ENCODE data around the gene MBOAT1. TPM values are rescaled to one million over a fixed set of nuclear protein-coding genes. Genes with fewer than 3 reads are reported as not detected.

MBOAT1 gene
- total RNA-seq, 1 donor from 2014 or later: 10.9 TPM

- no peak for DNase-seq (ENCODE audit: low read depth)
- no peak for TF ChIP-seq CTCF (conservative IDR thresholded peaks at IDR 0.05; ENCODE audit: low read depth, low read length)
- H3K4me3 ChIP-seq (ENCODE audit: low read depth, low read length): no peak overlapping the region
Observed at GRCh38 chr6:20137837-20138236, 74.4 kb downstream of the MBOAT1 start.

GRCh38 chr6:20137240-20137639 lies 75.0 kb downstream of the MBOAT1 start:
- no peak overlapping the region for H3K4me3 ChIP-seq (ENCODE audit: low read depth, low read length)
- TF ChIP-seq CTCF (conservative IDR thresholded peaks at IDR 0.05; ENCODE audit: low read depth, low read length): no peak
- DNase-seq (ENCODE audit: low read depth): no peak

- no peak overlapping the region for H3K4me3 ChIP-seq (ENCODE audit: low read depth, low read length)
- no peak for TF ChIP-seq CTCF (conservative IDR thresholded peaks at IDR 0.05; ENCODE audit: low read depth, low read length)
- DNase-seq (ENCODE audit: low read depth): no peak
Observed at GRCh38 chr6:20135677-20136268, 76.5 kb downstream of the MBOAT1 start.

- no peak for DNase-seq (ENCODE audit: low read depth)
- no peak overlapping the region for H3K4me3 ChIP-seq (ENCODE audit: low read depth, low read length)
- no peak for TF ChIP-seq CTCF (conservative IDR thresholded peaks at IDR 0.05; ENCODE audit: low read depth, low read length)
Observed at GRCh38 chr6:20134613-20135012, 77.7 kb downstream of the MBOAT1 start.

GRCh38 chr6:20129290-20130088 lies 82.8 kb downstream of the MBOAT1 start:
- no peak for TF ChIP-seq CTCF (conservative IDR thresholded peaks at IDR 0.05; ENCODE audit: low read depth, low read length)
- no peak overlapping the region for H3K4me3 ChIP-seq (ENCODE audit: low read depth, low read length)
- no peak for DNase-seq (ENCODE audit: low read depth)

GRCh38 chr6:20128018-20128417 lies 84.3 kb downstream of the MBOAT1 start:
- no peak overlapping the region for H3K4me3 ChIP-seq (ENCODE audit: low read depth, low read length)
- TF ChIP-seq CTCF (conservative IDR thresholded peaks at IDR 0.05; ENCODE audit: low read depth, low read length): no peak
- no peak for DNase-seq (ENCODE audit: low read depth)

All from epithelial cell of proximal tubule (primary cell).